ENCODE results near the gene EMP3. TPM values are rescaled to one million over a fixed set of nuclear protein-coding genes. Genes with fewer than 3 reads are reported as not detected.

EMP3 gene
- total and polyA plus RNA-seq, 9 of the 15 experiments (the other 6 are each of a cell fraction or from before 2014, with no cell fraction given) = 123 to 386 (median 296) TPM

GRCh38 chr19:48303866-48304265 lies 21.5 kb upstream of the EMP3 start:
- WGBS (ENCODE audit: insufficient coverage, low coverage, missing lambda C conversion rate) = 51% methylated on average over 18 of the region's 19 CpGs
- H4K20me1 ChIP-seq (replicated peaks; ENCODE audit: control insufficient read depth, insufficient read depth, low read length) = no peaks in the 10 kb centered on the region
- H3K4me3 ChIP-seq = no peak overlapping the region
- BruUV-seq (replicated peaks) = no TSS peak
- peaks cover 3 to 17% of the 10 kb centered on the region in 2 experiments; a peak in 4 of 5 replicates for H3K4me1 ChIP-seq (replicated peaks in 1 of 2; ENCODE audit: control insufficient read depth in 2 of 2, insufficient read depth in 2 of 2, low read length in 2 of 2)
- no peak overlapping the region for H3K27ac ChIP-seq (ENCODE audit: extremely low read depth, low read depth, low read length)
- peak overlapping the region in 1 of 2 experiments; percentile 37; a peak in 1 of 4 replicates for H3K9ac ChIP-seq (ENCODE audit: insufficient read depth in 1 of 2, low read depth in 2 of 2, low read length in 2 of 2)
- in situ Hi-C loops (cut with MboI) (loop anchor here (5.0 to 10.0 kb wide), 2 partner anchors 43 to 339 kb away; no protein-coding TSS in a partner anchor), intact Hi-C loops (cut with micrococcal nuclease) (no loop called here)
- no peak for DNase-seq (ENCODE audit: extremely low read depth in 1 of 4, low spot score in 3 of 4)
- POLR2A ChIA-PET = interaction anchor here (0.6 kb wide), 1 partner anchor 10 kb away, joined by 3 read pairs; no protein-coding TSS in a partner anchor
- H3K9me1 ChIP-seq (ENCODE audit: control insufficient read depth, insufficient read depth, low read length) = no peaks in the 10 kb centered on the region
- no peaks in the 10 kb centered on the region for H3K9me3 ChIP-seq (replicated peaks; ENCODE audit: control insufficient read depth, insufficient read depth, low read depth, low read length)
- H2AFZ ChIP-seq (ENCODE audit: low read depth, low read length) = no peak overlapping the region
- CTCF ChIA-PET (ENCODE audit: low intra/inter-chr PET ratio) = no interaction called here
- peaks cover 12 to 27% of the 10 kb centered on the region in 2 experiments; a peak in 4 of 5 replicates for H3K27me3 ChIP-seq (ENCODE audit: control insufficient read depth in 2 of 2, insufficient read depth in 2 of 2, low read length in 2 of 2)
- no peak for FAIRE-seq
- no peaks in the 10 kb centered on the region for H3K36me3 ChIP-seq (ENCODE audit: control insufficient read depth, insufficient read depth, low read length)
- no peak overlapping the region for H3K4me2 ChIP-seq (ENCODE audit: insufficient read depth, low read length)
- H3K79me2 ChIP-seq (ENCODE audit: control insufficient read depth, insufficient read depth, low read length) = no peaks in the 10 kb centered on the region
- no peak for ATAC-seq
- TF ChIP-seq SLC30A9 (CRISPR knock-in tag; IDR thresholded peaks at IDR 0.05) (no peak), E4F1 (CRISPR knock-in tag; IDR thresholded peaks at IDR 0.05; ENCODE audit: borderline replicate concordance) (no peak), JUNB (CRISPR knock-in tag; conservative IDR thresholded peaks at IDR 0.05) (no peak), ZNF57 (CRISPR knock-in tag; IDR thresholded peaks at IDR 0.05) (no peak), MAFK (IDR thresholded peaks at IDR 0.05; ENCODE audit: low read length) (no peak), HMG20A (CRISPR knock-in tag; conservative IDR thresholded peaks at IDR 0.05) (no peak), ZC3H11A (IDR thresholded peaks at IDR 0.05; ENCODE audit: low read depth, low read length) (no peak), NFRKB (IDR thresholded peaks at IDR 0.05; ENCODE audit: low read depth) (no peak), TGIF2 (CRISPR knock-in tag; IDR thresholded peaks at IDR 0.05) (no peak), JUND (IDR thresholded peaks at IDR 0.05; ENCODE audit: borderline replicate concordance, low read depth, low read length) (no peak), JUND (tag; IDR thresholded peaks at IDR 0.05; ENCODE audit: borderline replicate concordance, low read depth, low read length) (no peak), MBD2 (IDR thresholded peaks at IDR 0.05; ENCODE audit: borderline replicate concordance, low read depth) (no peak), ARID4B (CRISPR knock-in tag; IDR thresholded peaks at IDR 0.05) (no peak), TCF3 (CRISPR knock-in tag; IDR thresholded peaks at IDR 0.05) (no peak), ZNF740 (CRISPR knock-in tag; IDR thresholded peaks at IDR 0.05) (no peak), ZNF740 (tag; IDR thresholded peaks at IDR 0.05) (no peak)

All from K562 (cell line).